Prostate gland (tissue), 2 donors: ENCODE measurements around the gene TRNP1.

Experiments
- POLR2A ChIP-seq: fragments of 450-650 bp; IDR thresholded peaks from one replicate; pipeline ENCODE4 v1.6.1; 2016; ENCODE audit warnings: antibody characterized with exemption, mild to moderate bottlenecking
- POLR2AphosphoS5 ChIP-seq: sonication (generic); formaldehyde crosslinking; IDR thresholded peaks from one replicate; pipeline ENCODE4 v1.6.1; 2017; ENCODE audit warnings: antibody characterized with exemption
- TF ChIP-seq, protein P1 (sequence below), 4 experiments: fragments of 200-600 bp in 2 of 4; fragments of 450-650 bp in 2 of 4; sonication (generic) in 2 of 4; IDR thresholded peaks; 1 replicate in 3 of 4; 2 replicates in 1 of 4; pipeline ENCODE4 v1.5.1; 2016 to 2019; ENCODE audit warnings: antibody characterized with exemption in 4 of 4, mild to moderate bottlenecking in 2 of 4, moderate library complexity in 2 of 4

- peak; percentile 18 for TF ChIP-seq POLR2A
- TF ChIP-seq, protein P1, sequence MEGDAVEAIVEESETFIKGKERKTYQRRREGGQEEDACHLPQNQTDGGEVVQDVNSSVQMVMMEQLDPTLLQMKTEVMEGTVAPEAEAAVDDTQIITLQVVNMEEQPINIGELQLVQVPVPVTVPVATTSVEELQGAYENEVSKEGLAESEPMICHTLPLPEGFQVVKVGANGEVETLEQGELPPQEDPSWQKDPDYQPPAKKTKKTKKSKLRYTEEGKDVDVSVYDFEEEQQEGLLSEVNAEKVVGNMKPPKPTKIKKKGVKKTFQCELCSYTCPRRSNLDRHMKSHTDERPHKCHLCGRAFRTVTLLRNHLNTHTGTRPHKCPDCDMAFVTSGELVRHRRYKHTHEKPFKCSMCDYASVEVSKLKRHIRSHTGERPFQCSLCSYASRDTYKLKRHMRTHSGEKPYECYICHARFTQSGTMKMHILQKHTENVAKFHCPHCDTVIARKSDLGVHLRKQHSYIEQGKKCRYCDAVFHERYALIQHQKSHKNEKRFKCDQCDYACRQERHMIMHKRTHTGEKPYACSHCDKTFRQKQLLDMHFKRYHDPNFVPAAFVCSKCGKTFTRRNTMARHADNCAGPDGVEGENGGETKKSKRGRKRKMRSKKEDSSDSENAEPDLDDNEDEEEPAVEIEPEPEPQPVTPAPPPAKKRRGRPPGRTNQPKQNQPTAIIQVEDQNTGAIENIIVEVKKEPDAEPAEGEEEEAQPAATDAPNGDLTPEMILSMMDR (IDR thresholded peaks at IDR 0.05): peak in 2 of 4 experiments; percentile 30 to 35
- peak; percentile 77 for TF ChIP-seq POLR2AphosphoS5
Observed at GRCh38 chr1:27009601-27010197, 16.2 kb downstream of the TRNP1 start.
